GM12878 (cell line): ENCODE data around the gene NAA60. TPM values are rescaled to one million over a fixed set of nuclear protein-coding genes. Genes with fewer than 3 reads are reported as not detected.
A peak's percentile ranks its signal among the peaks of the same experiment; 100 is the strongest.

Source experiments
- ATAC-seq: fragments of 200-7000 bp; cut with Tn5 transposase; 3 replicates; pipeline ENCODE4 v1.9.1; 2020; ENCODE audit warnings: mild to moderate bottlenecking, moderate library complexity
- BruUV-seq: library from RNA; stranded (reverse); fragments of 400-500 nt; replicated peaks from 2 replicates; lab custom pipeline; 2021; lab: Mats Ljungman, UMichigan
- CTCF ChIA-PET: fragments of 300-600 bp; sonication (Branson Sonifier 250); formaldehyde crosslinking; extraction: SDS; loops from one replicate; lab custom pipeline; 2021; ENCODE audit warnings: inconsistent platforms; lab: Yijun Ruan, JAX
- POLR2A ChIA-PET: fragments of 350-600 bp; formaldehyde crosslinking; extraction: SDS; loops from one replicate; lab custom pipeline; 2021; ENCODE audit warnings: inconsistent platforms; lab: Charles Lee
- RAD21 ChIA-PET: fragments of 300-600 bp; sonication (Branson Sonifier 250); formaldehyde crosslinking; loops from one replicate; lab custom pipeline; 2023; ENCODE audit warnings: antibody characterized with exemption; ENCODE audit not compliant: unreplicated experiment; lab: Charles Lee
- SMC1A ChIA-PET: fragments of 300-600 bp; sonication (Branson Sonifier 250); formaldehyde crosslinking; loops from one replicate; lab custom pipeline; 2023; ENCODE audit not compliant: unreplicated experiment, uncharacterized antibody; lab: Charles Lee
- DNase-seq: peaks from one replicate; pipeline ENCODE4 v3.0.0-alpha.2; 2011; ENCODE audit warnings: low read depth, low spot score
- FAIRE-seq: peaks from 3 replicates; lab custom pipeline; 2011; peaks lifted over from hg19 to GRCh38; lab: Jason Lieb, UNC
- H2AFZ ChIP-seq: 2 replicates; pipeline ENCODE4 v1.6.0; 2011; ENCODE audit warnings: low read depth, low read length, control low read depth; ENCODE audit not compliant: control insufficient read depth
- H3K27ac ChIP-seq: 2 replicates; pipeline ENCODE4 v1.5.1; 2011; ENCODE audit warnings: control low read depth; ENCODE audit not compliant: control insufficient read depth, insufficient read depth
- H3K27me3 ChIP-seq, 2 experiments: replicated peaks in 1 of 2; 2 replicates each; pipeline versions ENCODE4 v1.6.0 to v1.6.1; 2011; ENCODE audit warnings: low read length in 1 of 2; ENCODE audit not compliant: control insufficient read depth in 2 of 2, insufficient read depth in 2 of 2
- H3K36me3 ChIP-seq, 2 experiments: 2 replicates each; pipeline ENCODE4 v1.5.1; 2011; ENCODE audit warnings: low read length in 1 of 2; ENCODE audit not compliant: control insufficient read depth in 2 of 2, insufficient read depth in 2 of 2
- H3K4me1 ChIP-seq: 2 replicates; pipeline ENCODE4 v1.6.1; 2011; ENCODE audit warnings: mild to moderate bottlenecking, low read length, moderate library complexity, mixed read lengths; ENCODE audit not compliant: control insufficient read depth, insufficient read depth
- H3K4me2 ChIP-seq: 2 replicates; pipeline ENCODE4 v1.6.0; 2011; ENCODE audit warnings: control low read depth; ENCODE audit not compliant: control insufficient read depth, insufficient read depth
- H3K4me3 ChIP-seq: fragments of 200-600 bp; sonication (generic); 2 replicates; pipeline ENCODE4 v1.5.1; 2016
- H3K79me2 ChIP-seq: 2 replicates; pipeline ENCODE4 v1.6.0; 2011; ENCODE audit warnings: low read length; ENCODE audit not compliant: control insufficient read depth, insufficient read depth
- H3K9ac ChIP-seq: 2 replicates; pipeline ENCODE4 v1.8.0; 2011; ENCODE audit warnings: low read length, control low read depth, mixed read lengths; ENCODE audit not compliant: control insufficient read depth, insufficient read depth
- H3K9me3 ChIP-seq: replicated peaks from 3 replicates; pipeline ENCODE4 v1.5.1; 2011; ENCODE audit warnings: mild to moderate bottlenecking, low read length; ENCODE audit not compliant: control insufficient read depth, insufficient read depth
- H4K20me1 ChIP-seq: 2 replicates; pipeline ENCODE4 v1.6.0; 2011; ENCODE audit not compliant: control insufficient read depth, insufficient read depth
- CUX1 ChIP-seq: IDR thresholded peaks from 2 replicates; pipeline ENCODE4 v1.6.1; 2012; ENCODE audit warnings: improper control_type of control experiment, low read depth, low read length; ENCODE audit not compliant: insufficient replicate concordance
- ESRRA ChIP-seq: IDR thresholded peaks from 2 replicates; pipeline ENCODE4 v1.6.1; 2012; ENCODE audit warnings: mild to moderate bottlenecking, low read length, improper control_type of control experiment
- EZH2 ChIP-seq: IDR thresholded peaks from 2 replicates; pipeline ENCODE4 v1.6.1; 2012; ENCODE audit warnings: low read depth, mild to moderate bottlenecking, control low read depth, inconsistent platforms, low read length, borderline replicate concordance; ENCODE audit not compliant: control insufficient read depth
- HDAC2 ChIP-seq: fragments of 200-600 bp; sonication (generic); IDR thresholded peaks from 2 replicates; pipeline ENCODE4 v1.6.1; 2017
- LARP7 ChIP-seq: fragments of 450-650 bp; IDR thresholded peaks from 2 replicates; pipeline ENCODE4 v1.6.1; 2017; ENCODE audit warnings: mild to moderate bottlenecking
- NBN ChIP-seq: fragments of 450-650 bp; IDR thresholded peaks from 2 replicates; pipeline ENCODE4 v1.6.1; 2016
- NR2C1 ChIP-seq: fragments of 450-650 bp; IDR thresholded peaks from 2 replicates; pipeline ENCODE4 v1.6.1; 2017; ENCODE audit warnings: antibody characterized with exemption, mild to moderate bottlenecking, moderate library complexity
- PAX5 ChIP-seq: IDR thresholded peaks from 2 replicates; pipeline ENCODE4 v1.6.1; 2011; ENCODE audit warnings: low read depth, low read length, borderline replicate concordance
- ZNF687 ChIP-seq: fragments of 450-650 bp; IDR thresholded peaks from 2 replicates; pipeline ENCODE4 v1.6.1; 2017; ENCODE audit warnings: mild to moderate bottlenecking, moderate library complexity
- WGBS: methylation state at CpG from one replicate; pipeline ENCODE4 v1.1.6; 2016; ENCODE audit warnings: low lambda C conversion rate; ENCODE audit not compliant: insufficient replicate concordance, insufficient coverage; ENCODE audit errors: missing lambda C conversion rate; 5-methylcytosine and 5-hydroxymethylcytosine counted together
- in situ Hi-C: fragments of 300-500 bp; cut with MboI; formaldehyde crosslinking; loops from 9 replicates; pipeline ENCODE4 v1.14.3; 2018; ENCODE audit warnings: mixed read lengths
- intact Hi-C: fragments of 100-400 bp; cut with micrococcal nuclease; formaldehyde crosslinking; loops from one replicate; pipeline ENCODE4 v1.14.2; 2022; ENCODE audit not compliant: unreplicated experiment
- polyA plus RNA-seq, 11 experiments: library from polyadenylated mRNA; depleted of rRNA in 4 of 11; unstranded in 6 of 11; stranded (reverse) in 5 of 11; fragments of >200 nt; fragmentation: Nextera tagmentation in 4 of 11; fragmentation: Illumina TruSeq in 1 of 11; extraction: Ambion mirVana in 4 of 11; extraction: Trizol in 1 of 11; gene quantifications; 1 replicate in 1 of 11; 2 replicates in 10 of 11; pipeline versions ENCODE4 v1.2.1 to v1.2.3, GENCODE V29; 2011 to 2016; ENCODE audit warnings: inconsistent platforms in 2 of 11, missing spikeins in 2 of 11, low read depth in 1 of 11
- total RNA-seq, 4 experiments: library from RNA; depleted of rRNA in 3 of 4; stranded (reverse); fragments of >200 nt in 3 of 4; fragmentation: Illumina TruSeq in 1 of 4; extraction: Trizol in 1 of 4; gene quantifications; 2 replicates each; pipeline versions ENCODE4 v1.2.1 to v1.2.3, GENCODE V29; 2013 to 2021

Gene NAA60
- total and polyA plus RNA-seq, 10 of the 15 experiments (the other 5 are each of a cell fraction or from before 2014, with no cell fraction given): 6.2 to 43.1 (median 34.6) TPM

GRCh38 chr16:3460121-3460520 is 16.6 kb downstream of the NAA60 start:
- Histone ChIP-seq H4K20me1 (peaks cover 2% of the 10 kb centered on the region; the same call in 1 of the 2 replicates), H3K27ac (no peak overlapping the region), H3K9me3 (no peaks in the 10 kb centered on the region), H3K4me3 (0 out of 2 replicates have a peak overlapping the region, but pooled peaks have one; percentile 77), H2AFZ (no peak overlapping the region), H3K9ac (no peak overlapping the region), H3K4me1 (peaks cover 21% of the 10 kb centered on the region), H3K27me3 (no peaks in the 10 kb centered on the region), H3K4me2 (peak overlapping the region; percentile 15; the same call in 1 of the 2 replicates), H3K79me2 (peaks cover 69% of the 10 kb centered on the region), H3K36me3 (peaks cover 0 to under 1% of the 10 kb centered on the region in 2 experiments; a peak in 1 of 4 replicates)
- no peak for FAIRE-seq
- 87% methylated on average over 7 of the region's 7 CpGs for WGBS
- ATAC-seq: no peak
- no peak for TF ChIP-seq PAX5
- TF ChIP-seq NR2C1: no peak
- no peak for TF ChIP-seq NBN
- no peak for TF ChIP-seq LARP7
- no peak for TF ChIP-seq ESRRA
- no peak for TF ChIP-seq ZNF687
- TF ChIP-seq EZH2: no peak
- no peak for TF ChIP-seq CUX1
- TF ChIP-seq HDAC2: no peak
- BruUV-seq: no TSS peak
- ChIA-PET SMC1A (interaction anchor here (1.5 kb wide), 1 partner anchor 176 kb away, joined by 4 read pairs; the partner anchor contains the start of gene ZNF263), POLR2A (interaction anchor here (1.0 kb wide), 1 partner anchor 16 kb away, joined by 3 read pairs; the partner anchor contains the start of genes NAA60 and ZNF597), RAD21 (interaction anchor here (0.6 kb wide), 1 partner anchor 184 kb away, joined by 3 read pairs; no protein-coding TSS in a partner anchor), CTCF (interaction anchor here (2.7 to 2.9 kb wide), 2 partner anchors 193 to 330 kb away, joined by 9 to 12 read pairs; no protein-coding TSS in a partner anchor)
- in situ Hi-C loops: no loop called here
- no peak for DNase-seq
- intact Hi-C loops: loop anchor here (5.0 kb wide), 1 partner anchor 42 kb away; the partner anchor contains the start of gene CLUAP1
